Mucosa of rectum (tissue), 2 donors: ENCODE results near the gene FCAMR.

Source experiments
- H3K27ac ChIP-seq, 2 donors: one replicate each; pipeline ENCODE4 v1.7.0; 2013; ENCODE audit warnings: inconsistent platforms in 2 of 2, low read depth in 2 of 2, low read length in 2 of 2
- H3K27me3 ChIP-seq, 2 donors: one replicate each; pipeline ENCODE4 v1.7.0; 2013; ENCODE audit warnings: low read length in 2 of 2; ENCODE audit not compliant: control insufficient read depth in 2 of 2, insufficient read depth in 2 of 2
- H3K36me3 ChIP-seq, 2 donors: one replicate each; pipeline ENCODE4 v1.7.0; 2013; ENCODE audit warnings: low read length in 2 of 2; ENCODE audit not compliant: control insufficient read depth in 2 of 2, insufficient read depth in 2 of 2
- H3K4me1 ChIP-seq, 2 donors: one replicate each; pipeline ENCODE4 v1.7.0; 2013; ENCODE audit warnings: low read length in 2 of 2, mild to moderate bottlenecking in 1 of 2; ENCODE audit not compliant: control insufficient read depth in 2 of 2, insufficient read depth in 2 of 2
- H3K4me3 ChIP-seq, 2 donors: one replicate each; pipeline ENCODE4 v1.7.0; 2013; ENCODE audit warnings: low read length in 2 of 2
- H3K9ac ChIP-seq, 2 donors: one replicate each; pipeline ENCODE4 v1.7.0; 2013; ENCODE audit warnings: low read length in 2 of 2, low read depth in 1 of 2, mild to moderate bottlenecking in 1 of 2
- H3K9me3 ChIP-seq, 2 donors: one replicate each; pipeline ENCODE4 v1.7.0; 2013; ENCODE audit warnings: low read length in 2 of 2; ENCODE audit not compliant: control insufficient read depth in 2 of 2
- donor health status: healthy.
- donor health status: Normal muscosa, but diverticular disease.

The FCAMR gene

DNA sequence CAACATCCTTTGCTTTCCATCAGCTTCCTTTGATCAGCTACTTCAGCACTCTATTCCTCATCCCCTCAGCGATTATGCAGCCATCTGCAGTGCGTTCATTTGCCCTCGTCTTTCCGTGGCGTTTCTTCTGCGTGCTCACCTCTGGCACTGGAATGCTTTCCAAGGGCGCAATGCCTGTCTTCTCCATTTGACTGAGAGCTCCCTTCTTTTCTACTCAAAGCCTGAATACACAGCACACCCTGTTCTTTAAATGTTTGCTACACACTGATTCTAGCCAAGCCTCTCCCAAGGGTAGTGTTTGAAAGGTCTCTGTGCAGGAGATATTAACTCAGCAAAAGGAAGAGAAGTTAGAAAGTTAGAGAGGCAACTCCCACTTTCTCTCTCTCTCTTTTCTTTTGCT lies 39.7 kb upstream of the FCAMR start:
- Histone ChIP-seq H3K4me1 (peaks cover 5 to 18% of the 10 kb centered on the region in 2 donors), H3K27me3 (no peaks in the 10 kb centered on the region), H3K36me3 (no peaks in the 10 kb centered on the region), H3K9ac (no peak overlapping the region), H3K27ac (no peak overlapping the region), H3K4me3 (no peak overlapping the region), H3K9me3 (no peaks in the 10 kb centered on the region)

DNA sequence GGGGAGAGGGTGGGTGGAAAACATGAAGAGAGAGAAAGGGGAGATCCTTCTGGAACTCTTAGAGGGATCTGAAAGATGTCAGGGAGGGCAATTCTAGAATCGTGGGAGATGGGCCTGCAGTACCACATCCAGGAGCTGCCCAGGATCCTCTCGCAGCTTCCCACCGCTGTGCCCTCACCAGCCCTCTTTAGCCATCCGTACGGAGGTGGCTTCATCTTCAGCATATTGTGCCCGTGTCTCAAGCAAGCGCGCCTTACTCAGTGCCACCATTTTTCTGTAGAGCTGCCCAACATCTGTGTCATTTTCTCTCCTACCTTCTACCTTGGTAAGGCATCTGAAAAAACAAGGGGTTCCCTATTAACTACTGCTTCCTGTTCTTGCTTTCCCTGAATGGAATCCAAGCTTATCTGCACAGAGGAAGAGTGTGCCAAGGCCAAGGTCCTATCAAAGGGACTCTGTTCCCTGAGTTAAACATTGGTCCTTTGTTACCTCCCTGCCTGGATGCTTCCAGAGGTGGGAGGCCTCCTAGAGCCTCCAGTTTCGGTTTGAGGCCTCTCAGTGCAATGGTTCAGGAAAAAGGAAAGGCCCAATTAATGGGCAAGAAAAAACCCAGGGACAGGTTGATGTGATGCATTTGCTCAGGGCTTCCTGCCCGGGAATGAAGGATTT lies 39.1 kb upstream of the FCAMR start:
- H3K27me3 ChIP-seq: no peaks in the 10 kb centered on the region
- no peak overlapping the region for H3K4me3 ChIP-seq
- H3K27ac ChIP-seq: no peak overlapping the region
- peaks cover 5 to 20% of the 10 kb centered on the region in 2 donors for H3K4me1 ChIP-seq
- H3K9ac ChIP-seq: no peak overlapping the region
- H3K36me3 ChIP-seq: no peaks in the 10 kb centered on the region
- H3K9me3 ChIP-seq: no peaks in the 10 kb centered on the region

DNA sequence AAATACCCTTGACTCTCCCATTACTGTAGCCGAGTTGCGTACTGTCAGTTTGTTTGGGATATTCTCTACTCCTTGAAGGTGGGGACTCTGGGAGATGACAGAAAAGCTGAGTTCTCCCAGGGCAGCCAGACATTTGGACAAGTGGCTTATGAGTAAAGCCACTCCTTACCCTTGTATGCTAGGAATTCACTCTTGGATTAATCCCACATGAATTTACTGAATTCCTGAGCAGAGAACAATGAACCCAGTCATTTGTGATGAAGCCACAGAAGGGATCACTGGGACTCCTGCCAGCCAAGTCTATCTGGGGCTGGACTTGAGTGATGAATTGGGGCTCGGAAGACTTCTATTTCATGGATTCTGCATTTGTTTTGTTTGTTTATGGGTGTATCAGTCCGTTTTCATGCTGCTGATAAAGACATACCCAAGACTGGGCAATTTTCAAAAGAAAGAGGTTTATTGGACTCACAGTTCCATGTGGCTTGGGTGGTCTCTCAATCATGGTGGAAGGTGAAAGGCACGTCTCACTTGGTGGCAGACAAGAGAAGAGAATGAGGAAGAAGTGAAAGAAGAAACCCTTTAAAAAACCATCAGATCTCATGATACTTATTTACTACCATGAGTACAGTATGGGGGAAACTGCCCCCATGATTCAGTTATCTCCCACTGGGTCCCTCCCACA lies 37.2 kb upstream of the FCAMR start:
- no peaks in the 10 kb centered on the region for H3K36me3 ChIP-seq
- H3K4me1 ChIP-seq: peaks cover 5 to 20% of the 10 kb centered on the region in 2 donors
- H3K27ac ChIP-seq: no peak overlapping the region
- no peak overlapping the region for H3K9ac ChIP-seq
- H3K4me3 ChIP-seq: no peak overlapping the region
- no peaks in the 10 kb centered on the region for H3K27me3 ChIP-seq
- H3K9me3 ChIP-seq: no peaks in the 10 kb centered on the region

DNA sequence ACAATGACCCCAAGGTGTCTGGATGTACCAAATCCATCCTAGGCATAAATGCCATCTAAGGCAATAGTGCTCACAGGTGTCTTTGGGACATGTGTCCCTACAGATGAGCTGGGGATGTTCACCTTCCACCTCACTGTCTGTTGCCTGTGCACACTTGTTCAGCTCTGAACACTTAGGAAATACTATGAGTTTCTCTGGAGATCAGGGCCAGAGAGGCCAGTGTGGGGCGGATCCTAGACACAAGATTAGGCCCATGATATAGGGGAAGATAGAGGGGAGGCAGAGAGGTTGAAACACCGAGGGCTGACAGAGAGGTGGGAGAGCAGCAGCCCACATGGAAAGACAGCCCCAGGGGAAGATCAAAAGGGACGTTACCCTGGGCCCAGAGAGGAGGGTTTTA lies 36.7 kb upstream of the FCAMR start:
- H3K36me3 ChIP-seq: no peaks in the 10 kb centered on the region
- peaks cover 5 to 22% of the 10 kb centered on the region in 2 donors for H3K4me1 ChIP-seq
- no peak overlapping the region for H3K27ac ChIP-seq
- H3K4me3 ChIP-seq: no peak overlapping the region
- H3K27me3 ChIP-seq: no peaks in the 10 kb centered on the region
- H3K9me3 ChIP-seq: no peaks in the 10 kb centered on the region
- H3K9ac ChIP-seq: no peak overlapping the region

DNA sequence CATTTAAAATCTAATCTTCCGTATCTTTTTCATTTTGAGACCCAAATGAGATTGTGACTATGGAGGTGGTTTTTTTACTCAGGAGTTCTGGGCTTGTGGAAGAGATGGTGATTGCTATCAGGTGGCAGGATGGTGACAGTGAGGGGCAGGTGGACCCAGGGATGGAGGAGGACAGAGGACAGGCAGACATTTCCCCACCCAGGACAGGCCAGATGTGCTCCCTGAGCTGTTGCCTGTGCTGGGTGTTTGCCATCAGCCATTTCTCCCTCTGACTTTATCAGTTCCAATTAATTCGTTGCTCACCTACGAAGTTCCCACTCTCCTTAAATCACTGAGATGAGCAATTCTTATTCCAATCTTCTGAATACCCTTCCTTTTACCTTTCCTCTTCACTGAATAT lies 35.8 kb upstream of the FCAMR start:
- no peaks in the 10 kb centered on the region for H3K9me3 ChIP-seq
- H3K4me3 ChIP-seq: no peak overlapping the region
- H3K27me3 ChIP-seq: no peaks in the 10 kb centered on the region
- no peak overlapping the region for H3K27ac ChIP-seq
- H3K4me1 ChIP-seq: peaks cover 5 to 27% of the 10 kb centered on the region in 2 donors
- H3K9ac ChIP-seq: no peak overlapping the region
- no peaks in the 10 kb centered on the region for H3K36me3 ChIP-seq

DNA sequence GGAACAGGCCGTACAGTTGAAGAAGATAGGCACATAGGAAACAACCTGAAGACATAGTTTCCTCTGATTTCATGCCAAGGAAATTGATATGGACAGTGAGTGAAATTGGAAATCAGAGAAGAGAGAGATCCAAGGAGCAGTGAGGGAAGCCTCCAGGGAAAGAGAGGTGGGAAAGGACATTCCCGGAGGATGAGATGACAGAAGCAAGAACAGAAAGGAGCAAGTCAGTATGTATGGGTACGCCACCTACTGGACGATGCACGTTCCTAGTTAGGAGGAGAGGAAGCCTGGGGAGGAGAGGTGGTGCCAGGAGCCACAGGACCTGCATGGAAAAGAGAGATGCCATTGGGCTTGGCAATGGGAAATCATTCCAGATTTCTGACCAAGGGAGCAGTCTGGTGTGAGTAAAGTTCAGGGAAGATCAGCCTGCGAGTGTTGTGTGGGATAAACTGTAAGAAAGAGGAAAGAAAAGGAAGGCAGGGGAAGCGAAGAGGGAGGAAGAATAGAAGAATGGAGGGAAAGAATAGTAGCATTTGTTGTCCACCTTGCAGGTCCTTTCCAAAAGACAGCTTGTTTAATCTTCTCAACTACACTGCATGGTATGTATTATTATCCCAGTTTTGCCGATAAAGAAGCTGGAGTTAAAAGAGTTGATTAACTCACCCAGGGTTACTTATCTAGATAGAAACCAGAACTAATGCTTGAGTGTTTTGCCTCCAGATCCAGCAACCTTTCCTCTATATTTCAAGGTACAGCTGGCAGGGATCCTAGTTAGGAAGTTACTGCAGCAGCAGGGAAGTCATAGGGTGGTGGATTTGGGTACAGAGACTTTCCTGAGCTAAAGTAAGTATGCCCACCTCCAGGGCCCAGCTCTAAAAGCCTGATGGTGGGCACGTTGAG lies 34.9 kb upstream of the FCAMR start:
- Histone ChIP-seq H3K4me1 (peaks cover 5 to 23% of the 10 kb centered on the region in 2 donors), H3K27ac (peak overlapping the region in 1 of 2 donors; percentile 11), H3K36me3 (no peaks in the 10 kb centered on the region), H3K27me3 (no peaks in the 10 kb centered on the region), H3K9ac (no peak overlapping the region), H3K9me3 (no peaks in the 10 kb centered on the region), H3K4me3 (no peak overlapping the region)

DNA sequence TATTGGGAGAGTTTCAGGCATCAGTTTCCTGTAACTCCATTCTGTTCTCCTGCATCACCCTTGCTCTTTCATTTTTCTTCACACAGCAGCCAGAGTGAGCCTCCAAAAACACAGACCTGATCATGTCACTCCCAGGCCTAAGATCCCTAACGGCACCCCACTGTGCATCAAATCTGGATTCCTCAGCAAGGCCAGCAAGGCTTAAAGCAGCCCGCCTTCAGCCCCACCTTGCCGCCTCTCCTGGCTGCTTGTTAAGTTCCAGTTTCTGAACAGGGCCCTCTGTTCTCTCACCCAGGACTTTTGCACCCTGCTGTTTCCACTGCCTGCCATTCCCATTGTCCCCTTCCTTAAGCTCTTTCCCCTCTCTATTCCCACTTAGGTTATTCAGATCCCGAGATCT lies 33.0 kb upstream of the FCAMR start:
- H3K9me3 ChIP-seq: no peaks in the 10 kb centered on the region
- peaks cover 2 to 11% of the 10 kb centered on the region in 2 donors for H3K4me1 ChIP-seq
- H3K9ac ChIP-seq: no peak overlapping the region
- H3K27ac ChIP-seq: no peak overlapping the region
- H3K36me3 ChIP-seq: no peaks in the 10 kb centered on the region
- no peak overlapping the region for H3K4me3 ChIP-seq
- no peaks in the 10 kb centered on the region for H3K27me3 ChIP-seq

DNA sequence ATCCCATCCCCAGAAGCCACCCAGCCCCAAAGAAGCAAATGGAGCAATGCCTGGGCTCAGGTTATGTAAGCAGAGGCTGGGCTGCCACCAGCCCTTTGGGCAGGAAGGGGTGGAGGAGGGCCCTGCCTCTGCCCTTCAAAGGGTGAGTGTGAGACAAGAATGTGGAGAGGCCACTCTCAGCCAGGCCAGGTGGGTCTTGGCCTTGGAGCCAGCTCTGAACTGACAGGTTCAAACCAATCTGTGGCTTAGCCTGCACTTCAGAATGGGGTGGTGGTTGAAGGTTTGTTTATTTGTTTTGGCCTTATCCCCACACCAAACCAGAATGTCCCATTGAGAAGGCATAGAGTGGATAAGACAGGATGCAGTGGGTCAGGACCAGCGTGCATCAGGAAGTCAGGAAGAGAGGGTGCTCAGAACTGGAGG lies 32.5 kb upstream of the FCAMR start:
- no peaks in the 10 kb centered on the region for H3K27me3 ChIP-seq
- no peaks in the 10 kb centered on the region for H3K9me3 ChIP-seq
- no peak overlapping the region for H3K4me3 ChIP-seq
- no peak overlapping the region for H3K27ac ChIP-seq
- H3K36me3 ChIP-seq: no peaks in the 10 kb centered on the region
- no peak overlapping the region for H3K9ac ChIP-seq
- H3K4me1 ChIP-seq: peaks cover 2 to 11% of the 10 kb centered on the region in 2 donors

DNA sequence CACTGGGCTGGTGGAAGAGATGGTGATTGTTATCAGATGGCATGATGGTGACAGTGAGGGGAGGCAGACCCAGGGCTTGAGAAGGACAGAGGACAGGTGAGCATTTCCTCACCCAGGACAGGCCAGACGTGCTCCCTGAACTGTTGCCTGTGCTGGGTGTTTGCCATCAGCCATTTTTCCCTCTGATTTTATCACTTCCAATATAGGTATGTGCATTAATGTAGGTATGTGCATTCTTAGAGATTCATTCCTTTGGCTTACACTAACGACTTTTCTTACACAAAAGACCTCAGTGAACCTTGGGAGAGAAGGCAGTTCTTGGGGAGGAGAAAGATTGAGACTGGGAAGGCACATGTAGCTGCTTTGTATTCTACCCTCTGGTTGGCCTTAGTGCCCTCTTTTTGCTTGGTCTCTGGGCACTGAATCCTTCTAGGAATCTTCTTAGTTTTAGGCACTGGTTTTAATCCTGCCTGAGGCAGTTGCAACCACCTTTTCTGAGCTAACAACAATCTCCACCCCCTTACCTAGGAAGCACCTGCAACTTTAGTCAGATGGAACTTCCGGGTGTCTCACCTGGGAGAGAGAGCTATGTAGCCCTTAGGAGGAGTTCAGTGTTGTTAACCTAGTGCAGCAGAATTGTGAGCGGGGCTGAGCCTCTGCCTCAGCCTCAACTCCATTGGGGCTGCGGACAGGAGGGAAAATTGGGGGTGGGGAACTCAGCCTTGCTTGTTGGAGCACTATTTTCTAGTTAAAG lies 31.4 kb upstream of the FCAMR start:
- H3K27me3 ChIP-seq: no peaks in the 10 kb centered on the region
- H3K9ac ChIP-seq: no peak overlapping the region
- H3K27ac ChIP-seq: peak overlapping the region; percentile 25 to 56
- peaks cover 2 to 11% of the 10 kb centered on the region in 2 donors for H3K4me1 ChIP-seq
- no peak overlapping the region for H3K4me3 ChIP-seq
- H3K36me3 ChIP-seq: no peaks in the 10 kb centered on the region
- H3K9me3 ChIP-seq: no peaks in the 10 kb centered on the region
